C4-2B (cell line): ENCODE data around the gene ANKZF1.

Source experiments
- H3K27ac ChIP-seq: fragments of 450-650 bp; 2 replicates; pipeline ENCODE4 v1.5.1; 2017
- ZFX ChIP-seq: fragments of 450-650 bp; IDR thresholded peaks from 2 replicates; pipeline ENCODE4 v1.6.1; 2017
- TF ChIP-seq, protein P1 (sequence below): fragments of 450-650 bp; conservative IDR thresholded peaks from 2 replicates; pipeline ENCODE4 v1.5.1; 2017; ENCODE audit warnings: mild to moderate bottlenecking

ANKZF1 gene

DNA sequence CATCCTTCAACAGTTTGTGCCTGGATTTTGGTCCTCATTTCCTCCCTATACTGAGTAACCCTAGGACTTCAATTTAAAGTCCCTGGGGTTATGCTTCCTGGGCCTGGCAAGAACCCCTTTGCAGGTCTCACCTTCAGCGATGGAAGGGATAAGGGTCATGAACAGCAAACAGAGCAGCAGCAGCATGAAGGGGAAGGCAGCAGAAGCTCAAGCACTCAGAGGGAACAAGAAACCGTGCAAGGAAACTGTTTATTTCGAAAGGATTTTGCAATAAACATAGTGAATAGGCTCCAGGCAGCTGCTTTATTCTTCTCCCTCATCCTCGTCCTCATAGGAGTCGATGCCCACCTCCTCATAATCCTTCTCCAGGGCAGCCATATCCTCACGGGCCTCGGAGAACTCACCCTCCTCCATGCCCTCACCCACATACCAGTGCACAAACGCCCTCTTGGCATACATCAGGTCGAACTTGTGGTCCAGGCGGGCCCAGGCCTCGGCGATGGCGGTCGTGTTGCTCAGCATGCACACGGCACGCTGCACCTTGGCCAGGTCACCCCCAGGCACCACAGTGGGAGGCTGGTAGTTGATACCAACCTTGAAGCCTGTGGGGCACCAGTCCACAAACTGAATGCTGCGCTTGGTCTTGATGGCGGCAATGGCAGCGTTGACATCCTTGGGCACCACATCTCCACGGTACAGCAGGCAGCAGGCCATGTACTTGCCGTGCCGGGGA, 20.6 kb downstream of the ANKZF1 start:
- TF ChIP-seq, protein P1, sequence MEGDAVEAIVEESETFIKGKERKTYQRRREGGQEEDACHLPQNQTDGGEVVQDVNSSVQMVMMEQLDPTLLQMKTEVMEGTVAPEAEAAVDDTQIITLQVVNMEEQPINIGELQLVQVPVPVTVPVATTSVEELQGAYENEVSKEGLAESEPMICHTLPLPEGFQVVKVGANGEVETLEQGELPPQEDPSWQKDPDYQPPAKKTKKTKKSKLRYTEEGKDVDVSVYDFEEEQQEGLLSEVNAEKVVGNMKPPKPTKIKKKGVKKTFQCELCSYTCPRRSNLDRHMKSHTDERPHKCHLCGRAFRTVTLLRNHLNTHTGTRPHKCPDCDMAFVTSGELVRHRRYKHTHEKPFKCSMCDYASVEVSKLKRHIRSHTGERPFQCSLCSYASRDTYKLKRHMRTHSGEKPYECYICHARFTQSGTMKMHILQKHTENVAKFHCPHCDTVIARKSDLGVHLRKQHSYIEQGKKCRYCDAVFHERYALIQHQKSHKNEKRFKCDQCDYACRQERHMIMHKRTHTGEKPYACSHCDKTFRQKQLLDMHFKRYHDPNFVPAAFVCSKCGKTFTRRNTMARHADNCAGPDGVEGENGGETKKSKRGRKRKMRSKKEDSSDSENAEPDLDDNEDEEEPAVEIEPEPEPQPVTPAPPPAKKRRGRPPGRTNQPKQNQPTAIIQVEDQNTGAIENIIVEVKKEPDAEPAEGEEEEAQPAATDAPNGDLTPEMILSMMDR, result no peak
- no peak for TF ChIP-seq ZFX
- peak overlapping the region; percentile 84 for H3K27ac ChIP-seq

- peak overlapping the region; percentile 84 for H3K27ac ChIP-seq
- TF ChIP-seq, protein P1, result no peak
- TF ChIP-seq ZFX, result no peak
Observed at GRCh38 chr2:219251656-219252055, 22.1 kb downstream of the ANKZF1 start.

DNA sequence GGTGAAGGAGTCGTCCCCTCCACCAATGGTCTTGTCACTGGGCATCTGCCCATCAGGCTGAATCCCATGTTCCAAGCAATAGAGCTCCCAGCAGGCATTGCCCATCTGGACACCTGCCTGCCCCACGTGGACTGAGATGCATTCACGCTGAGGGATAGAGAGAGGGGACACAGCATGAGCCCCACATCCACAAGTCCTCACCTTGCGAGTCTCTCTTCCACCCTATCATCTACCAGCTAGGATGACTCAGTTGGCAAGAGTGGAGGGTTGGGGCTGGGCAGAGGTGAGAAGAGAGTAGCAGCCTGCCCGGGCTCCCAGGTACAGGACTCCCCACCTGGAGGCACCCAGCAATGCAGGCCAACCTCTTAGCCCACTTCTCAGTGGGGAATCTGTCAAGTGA, 22.5 kb downstream of the ANKZF1 start:
- TF ChIP-seq ZFX, result no peak
- TF ChIP-seq, protein P1, result no peak
- H3K27ac ChIP-seq, result peak overlapping the region; percentile 84

- no peak for TF ChIP-seq ZFX
- TF ChIP-seq, protein P1, result no peak
- peak overlapping the region; percentile 84 for H3K27ac ChIP-seq
Observed at GRCh38 chr2:219252570-219252899, 22.9 kb downstream of the ANKZF1 start.

GRCh38 chr2:219252900-219253752, 23.5 kb downstream of the ANKZF1 start, which contains the start of gene TUBA4B:
Gene TUBA4B (plus strand): TSS chr2:219253243. CDS start chr2:219253408, 165 bp downstream.
- H3K27ac ChIP-seq, result peak within 1 kb of the TSS; percentile 84
- TF ChIP-seq, protein P1, result no peak
- peak; percentile 41; the same call in 1 of the 2 replicates for TF ChIP-seq ZFX

GRCh38 chr2:219253753-219254589, 24.4 kb downstream of the ANKZF1 start, which contains the start of gene TUBA4A:
Gene TUBA4A (minus strand): TSS chr2:219253918. CDS start chr2:219253858, 60 bp downstream.
- TF ChIP-seq ZFX, result no peak
- TF ChIP-seq, protein P1, result no peak
- peak within 1 kb of the TSS; percentile 84 for H3K27ac ChIP-seq
